ENCODE measurements around the gene ZBTB7C. TPM values are rescaled to one million over a fixed set of nuclear protein-coding genes. Genes with fewer than 3 reads are reported as not detected.
A peak's percentile ranks its signal among the peaks of the same experiment; 100 is the strongest.

ZBTB7C gene
- total RNA-seq, 1 experiment from 2014 or later, result 0.10 TPM

GRCh38 chr18:48074929-48075706 lies 334.1 kb downstream of the ZBTB7C start:
- Histone ChIP-seq H3K27me3 (no peaks in the 10 kb centered on the region), H3K9me3 (no peaks in the 10 kb centered on the region), H3K4me3 (no peak overlapping the region), H3K36me3 (no peaks in the 10 kb centered on the region)
- DNase-seq, result no peak

- no peaks in the 10 kb centered on the region for H3K36me3 ChIP-seq
- H3K4me3 ChIP-seq, result no peak overlapping the region
These were observed 335.8 kb downstream of the ZBTB7C start for GRCh38 chr18:48073211-48073930.

GRCh38 chr18:48072428-48073204 lies 336.6 kb downstream of the ZBTB7C start:
- H3K4me3 ChIP-seq, result no peak overlapping the region
- H3K9me3 ChIP-seq, result no peaks in the 10 kb centered on the region
- H3K36me3 ChIP-seq, result no peaks in the 10 kb centered on the region
- no peaks in the 10 kb centered on the region for H3K27me3 ChIP-seq
- no peak for DNase-seq

More at GRCh38 chr18:48073211-48073930, 335.8 kb downstream of the ZBTB7C start:
- DNase-seq, result peak; percentile 18
- no peaks in the 10 kb centered on the region for H3K9me3 ChIP-seq
- no peaks in the 10 kb centered on the region for H3K27me3 ChIP-seq

- no peaks in the 10 kb centered on the region for H3K36me3 ChIP-seq
- no peaks in the 10 kb centered on the region for H3K9me3 ChIP-seq
- no peak overlapping the region for H3K4me3 ChIP-seq
- no peaks in the 10 kb centered on the region for H3K27me3 ChIP-seq
- no peak for DNase-seq
These were observed 340.2 kb downstream of the ZBTB7C start for GRCh38 chr18:48068916-48069445.

- H3K9me3 ChIP-seq, result no peaks in the 10 kb centered on the region
- H3K4me3 ChIP-seq, result no peak overlapping the region
- no peaks in the 10 kb centered on the region for H3K36me3 ChIP-seq
- no peak for DNase-seq
- no peaks in the 10 kb centered on the region for H3K27me3 ChIP-seq
These were observed 342.9 kb downstream of the ZBTB7C start for GRCh38 chr18:48066225-48066652.

- Histone ChIP-seq H3K27me3 (no peaks in the 10 kb centered on the region), H3K9me3 (no peaks in the 10 kb centered on the region), H3K4me3 (no peak overlapping the region), H3K36me3 (no peaks in the 10 kb centered on the region)
- no peak for DNase-seq
These were observed 343.6 kb downstream of the ZBTB7C start for GRCh38 chr18:48065601-48065995.

GRCh38 chr18:48064978-48065600 lies 344.1 kb downstream of the ZBTB7C start:
- DNase-seq, result no peak
- H3K9me3 ChIP-seq, result no peaks in the 10 kb centered on the region
- no peaks in the 10 kb centered on the region for H3K27me3 ChIP-seq
- no peaks in the 10 kb centered on the region for H3K36me3 ChIP-seq
- H3K4me3 ChIP-seq, result no peak overlapping the region

GRCh38 chr18:48061781-48062570 lies 347.2 kb downstream of the ZBTB7C start:
- no peak for DNase-seq
- Histone ChIP-seq H3K4me3 (no peak overlapping the region), H3K36me3 (no peaks in the 10 kb centered on the region)

GRCh38 chr18:48060970-48061369 lies 348.2 kb downstream of the ZBTB7C start:
- Histone ChIP-seq H3K27me3 (peaks cover 2% of the 10 kb centered on the region; the same call in 1 of the 2 replicates), H3K36me3 (no peaks in the 10 kb centered on the region), H3K9me3 (no peaks in the 10 kb centered on the region), H3K4me3 (no peak overlapping the region)
- DNase-seq, result no peak

More at GRCh38 chr18:48061781-48062570, 347.2 kb downstream of the ZBTB7C start:
- H3K9me3 ChIP-seq, result no peaks in the 10 kb centered on the region
- no peaks in the 10 kb centered on the region for H3K27me3 ChIP-seq

GRCh38 chr18:48060346-48060745 lies 348.8 kb downstream of the ZBTB7C start:
- Histone ChIP-seq H3K27me3 (peaks cover 2% of the 10 kb centered on the region; the same call in 1 of the 2 replicates), H3K36me3 (no peaks in the 10 kb centered on the region), H3K4me3 (no peak overlapping the region), H3K9me3 (no peaks in the 10 kb centered on the region)
- DNase-seq, result no peak

- no peaks in the 10 kb centered on the region for H3K36me3 ChIP-seq
- H3K27me3 ChIP-seq, result peaks cover 2% of the 10 kb centered on the region; the same call in 1 of the 2 replicates
- H3K9me3 ChIP-seq, result no peaks in the 10 kb centered on the region
- no peak overlapping the region for H3K4me3 ChIP-seq
- DNase-seq, result no peak
These were observed 349.6 kb downstream of the ZBTB7C start for GRCh38 chr18:48059455-48060010.

GRCh38 chr18:48058486-48058885 lies 350.7 kb downstream of the ZBTB7C start:
- H3K9me3 ChIP-seq, result no peaks in the 10 kb centered on the region
- H3K36me3 ChIP-seq, result no peaks in the 10 kb centered on the region
- H3K4me3 ChIP-seq, result no peak overlapping the region
- DNase-seq, result no peak
- peaks cover 2% of the 10 kb centered on the region; the same call in 1 of the 2 replicates for H3K27me3 ChIP-seq

- Histone ChIP-seq H3K27me3 (peaks cover 2% of the 10 kb centered on the region; the same call in 1 of the 2 replicates), H3K4me3 (no peak overlapping the region), H3K9me3 (no peaks in the 10 kb centered on the region), H3K36me3 (no peaks in the 10 kb centered on the region)
- DNase-seq, result no peak
These were observed 352.2 kb downstream of the ZBTB7C start for GRCh38 chr18:48057018-48057417.

- Histone ChIP-seq H3K27me3 (peaks cover 2% of the 10 kb centered on the region; the same call in 1 of the 2 replicates), H3K36me3 (no peaks in the 10 kb centered on the region), H3K9me3 (no peaks in the 10 kb centered on the region), H3K4me3 (no peak overlapping the region)
- no peak for DNase-seq
These were observed 353.8 kb downstream of the ZBTB7C start for GRCh38 chr18:48055351-48055750.
